Thymus (tissue), 11 donors: ENCODE measurements around the gene C11orf65. TPM values are rescaled to one million over a fixed set of nuclear protein-coding genes. Genes with fewer than 3 reads are reported as not detected.

Experiments used
- DNase-seq, 9 donors: peaks; one replicate each; pipeline ENCODE4 v3.0.0-alpha.2; 2013; ENCODE audit warnings: low spot score in 9 of 9, low read depth in 6 of 9, missing footprints in 1 of 9
- H3K27ac ChIP-seq, 2 donors: one replicate each; pipeline ENCODE4 v1.5.1; 2013; ENCODE audit warnings: control low read depth in 1 of 2, low read depth in 1 of 2, low read length in 1 of 2, mild to moderate bottlenecking in 1 of 2, moderate library complexity in 1 of 2
- H3K27me3 ChIP-seq, 2 donors: one replicate each; pipeline ENCODE4 v1.5.1; 2013; ENCODE audit warnings: low read length in 1 of 2; ENCODE audit not compliant: control insufficient read depth in 2 of 2, insufficient read depth in 1 of 2
- H3K36me3 ChIP-seq, 2 donors: one replicate each; pipeline ENCODE4 v1.5.1; 2013; ENCODE audit warnings: low read length in 1 of 2, mild to moderate bottlenecking in 1 of 2, moderate library complexity in 1 of 2; ENCODE audit not compliant: control insufficient read depth in 2 of 2, insufficient read depth in 2 of 2
- H3K4me1 ChIP-seq, 2 donors: one replicate each; pipeline ENCODE4 v1.5.1; 2013; ENCODE audit warnings: low read length in 2 of 2; ENCODE audit not compliant: control insufficient read depth in 2 of 2, insufficient read depth in 2 of 2
- H3K4me3 ChIP-seq, 2 donors: one replicate each; pipeline ENCODE4 v1.5.1; 2013; ENCODE audit warnings: low read length in 2 of 2, control low read depth in 1 of 2, mild to moderate bottlenecking in 1 of 2
- H3K9me3 ChIP-seq, 2 donors: one replicate each; pipeline ENCODE4 v1.5.1; 2013; ENCODE audit warnings: low read length in 1 of 2, mild to moderate bottlenecking in 1 of 2; ENCODE audit not compliant: control insufficient read depth in 2 of 2, insufficient read depth in 1 of 2
- whole genome bisulfite sequencing: extraction: QIAGEN DNeasy Blood & Tissue Kit; methylation state at CpG from one replicate; pipeline ENCODE4 v1.1.7; 2013; 5-methylcytosine and 5-hydroxymethylcytosine counted together
- polyA plus RNA-seq: library from polyadenylated mRNA; stranded (reverse); fragments of 200-250 nt; gene quantifications from one replicate; pipeline ENCODE4 v1.2.3, GENCODE V29; 2013
- total RNA-seq: library from RNA; stranded (reverse); fragments of 120-200 nt; gene quantifications from one replicate; pipeline ENCODE4 v1.2.4, GENCODE V29; 2013
- donor health status: healthy.

The C11orf65 gene
- total and polyA plus RNA-seq, 2 donors, result 1.4 to 1.8 TPM

- peaks cover 7 to 12% of the 10 kb centered on the region in 2 donors for H3K36me3 ChIP-seq
- H3K4me3 ChIP-seq, result no peak overlapping the region
- DNase-seq, result no peak
- H3K27ac ChIP-seq, result no peak overlapping the region
- H3K9me3 ChIP-seq, result no peaks in the 10 kb centered on the region
- H3K27me3 ChIP-seq, result no peaks in the 10 kb centered on the region
- WGBS, result 97% methylated on average over 2 of the region's 2 CpGs
- H3K4me1 ChIP-seq, result no peaks in the 10 kb centered on the region
Observed at GRCh38 chr11:108364159-108364558, 103.2 kb downstream of the C11orf65 start.

DNA sequence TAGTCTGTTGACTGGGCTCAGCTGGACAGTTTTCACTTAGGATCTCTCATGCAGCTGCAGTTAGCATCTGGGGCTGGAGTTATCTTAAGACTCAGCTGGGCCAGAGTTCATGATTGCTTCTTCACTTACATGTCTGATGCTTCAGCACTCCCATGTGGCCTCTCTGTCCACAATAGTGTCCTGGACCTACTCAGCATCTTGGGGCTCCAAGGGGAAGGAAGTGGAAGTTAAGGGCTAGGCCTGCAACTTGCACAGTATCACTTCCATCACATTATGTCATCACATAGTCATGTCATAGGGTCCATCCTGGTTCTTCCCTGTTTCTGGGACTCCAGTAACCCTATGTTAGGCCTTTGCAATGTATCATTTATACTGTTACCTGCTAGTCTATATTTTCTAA lies 115.9 kb downstream of the C11orf65 start:
- DNase-seq, result no peak
- no peak overlapping the region for H3K27ac ChIP-seq
- no peaks in the 10 kb centered on the region for H3K4me1 ChIP-seq
- peaks cover 18 to 49% of the 10 kb centered on the region in 2 donors for H3K36me3 ChIP-seq
- H3K4me3 ChIP-seq, result no peak overlapping the region
- H3K9me3 ChIP-seq, result no peaks in the 10 kb centered on the region
- H3K27me3 ChIP-seq, result no peaks in the 10 kb centered on the region

DNA sequence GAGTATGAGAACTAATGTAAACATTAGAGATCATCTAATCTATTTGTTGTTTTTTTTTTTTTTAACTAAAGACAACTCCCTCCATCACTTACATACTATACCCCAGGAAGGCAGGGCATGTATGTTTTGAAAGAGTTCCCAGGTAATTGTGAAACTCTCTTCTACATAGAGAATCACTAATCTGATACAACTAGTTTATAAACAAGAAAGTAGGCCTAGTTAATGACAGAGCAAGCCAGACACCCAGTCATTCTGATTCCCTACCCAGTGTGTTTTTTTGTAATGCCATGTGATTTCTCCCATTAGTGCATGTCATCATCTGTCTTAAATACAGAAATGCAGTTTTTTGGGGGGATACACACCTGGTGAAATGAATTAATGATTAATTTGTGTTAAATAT lies 120.9 kb downstream of the C11orf65 start:
- Histone ChIP-seq H3K9me3 (no peaks in the 10 kb centered on the region), H3K27ac (no peak overlapping the region), H3K36me3 (peaks cover 10 to 24% of the 10 kb centered on the region in 2 donors), H3K4me1 (no peaks in the 10 kb centered on the region), H3K4me3 (no peak overlapping the region), H3K27me3 (no peaks in the 10 kb centered on the region)
- DNase-seq, result no peak

- H3K36me3 ChIP-seq, result peaks cover 8 to 20% of the 10 kb centered on the region in 2 donors
- H3K9me3 ChIP-seq, result no peaks in the 10 kb centered on the region
- no peak for DNase-seq
- H3K4me1 ChIP-seq, result no peaks in the 10 kb centered on the region
- H3K4me3 ChIP-seq, result no peak overlapping the region
- no peak overlapping the region for H3K27ac ChIP-seq
- H3K27me3 ChIP-seq, result no peaks in the 10 kb centered on the region
- 98% methylated on average over 4 of the region's 4 CpGs for WGBS
Observed at GRCh38 chr11:108345767-108346166, 121.6 kb downstream of the C11orf65 start.

GRCh38 chr11:108343714-108344113 lies 123.6 kb downstream of the C11orf65 start:
- Histone ChIP-seq H3K27me3 (no peaks in the 10 kb centered on the region), H3K36me3 (peaks cover 0 to 12% of the 10 kb centered on the region in 2 donors), H3K4me3 (no peak overlapping the region), H3K9me3 (no peaks in the 10 kb centered on the region), H3K4me1 (no peaks in the 10 kb centered on the region), H3K27ac (no peak overlapping the region)
- WGBS, result 99% methylated on average over 2 of the region's 2 CpGs
- DNase-seq, result no peak

DNA sequence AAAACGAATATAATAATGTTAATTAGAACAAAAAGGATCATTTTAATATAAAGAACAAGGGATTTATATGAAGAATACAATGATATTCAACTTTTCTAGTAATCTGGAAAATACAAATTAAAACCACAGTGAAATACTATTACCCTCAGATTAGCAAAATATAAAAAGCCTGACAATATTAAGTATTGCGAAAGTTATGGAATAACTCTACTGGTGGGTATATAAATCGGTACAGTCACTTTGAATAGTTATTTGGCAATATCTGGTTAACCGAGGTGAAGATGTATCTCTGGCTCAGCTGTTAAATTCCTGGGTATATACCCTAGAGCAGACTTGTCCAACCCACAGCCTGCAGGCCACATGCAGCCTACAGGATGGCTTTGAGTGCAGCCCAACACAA lies 125.7 kb downstream of the C11orf65 start:
- Histone ChIP-seq H3K4me3 (no peak overlapping the region), H3K4me1 (no peaks in the 10 kb centered on the region), H3K27ac (no peak overlapping the region), H3K36me3 (peaks cover 0 to 13% of the 10 kb centered on the region in 2 donors), H3K9me3 (no peaks in the 10 kb centered on the region), H3K27me3 (no peaks in the 10 kb centered on the region)
- WGBS, result 97% methylated on average over 4 of the region's 4 CpGs
- no peak for DNase-seq

GRCh38 chr11:108340973-108341372 lies 126.4 kb downstream of the C11orf65 start:
- Histone ChIP-seq H3K9me3 (no peaks in the 10 kb centered on the region), H3K4me1 (no peaks in the 10 kb centered on the region), H3K27me3 (no peaks in the 10 kb centered on the region), H3K4me3 (no peak overlapping the region), H3K36me3 (peaks cover 2 to 11% of the 10 kb centered on the region in 2 donors), H3K27ac (no peak overlapping the region)
- WGBS, result 97% methylated on average over 1 of the region's 1 CpG
- no peak for DNase-seq

DNA sequence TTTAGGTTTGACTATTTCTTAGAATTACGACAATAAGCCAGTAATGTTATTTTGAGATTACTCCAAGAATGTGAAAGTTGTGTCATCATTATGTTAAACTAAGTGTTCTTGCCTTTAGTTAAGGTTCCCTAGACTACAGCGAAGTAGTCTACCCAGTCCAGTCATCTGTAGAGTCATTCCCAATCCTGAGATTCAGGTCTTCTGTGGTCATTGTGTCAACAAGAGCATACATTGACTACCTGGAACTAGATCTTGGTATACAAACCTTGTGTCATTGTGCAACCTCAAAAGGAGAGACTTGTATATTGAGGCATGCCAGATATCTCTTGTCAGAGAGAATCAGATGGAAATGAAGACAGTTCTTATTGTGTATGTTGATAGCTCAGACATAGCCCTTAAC lies 128.6 kb downstream of the C11orf65 start:
- Histone ChIP-seq H3K9me3 (no peaks in the 10 kb centered on the region), H3K36me3 (peaks cover 9 to 22% of the 10 kb centered on the region in 2 donors)
- WGBS, result 97% methylated on average over 2 of the region's 2 CpGs

DNA sequence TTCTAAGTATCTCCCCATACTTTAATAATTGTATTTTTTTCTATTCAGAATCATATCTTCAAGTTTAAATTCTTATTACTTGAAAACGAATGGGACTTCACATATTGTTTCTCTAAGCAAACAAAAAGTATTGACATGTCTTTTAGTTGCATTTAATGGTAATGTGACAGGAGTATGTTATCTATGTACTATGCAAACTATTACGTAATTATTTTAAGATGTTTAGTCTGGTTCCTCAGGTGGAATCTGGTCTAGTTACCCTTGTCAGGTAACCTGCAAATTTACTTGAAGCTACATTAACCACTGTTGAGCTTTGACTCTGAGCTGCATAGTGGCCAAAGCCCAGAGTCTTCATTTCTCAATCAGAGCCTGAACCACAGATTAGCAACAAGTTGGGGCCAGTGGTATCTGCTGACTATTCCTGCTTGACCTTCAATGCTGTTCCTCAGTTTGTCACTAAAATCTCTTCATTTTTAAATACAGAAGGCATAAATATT lies 133.9 kb downstream of the C11orf65 start:
- Histone ChIP-seq H3K36me3 (peaks cover 16 to 43% of the 10 kb centered on the region in 2 donors), H3K4me1 (no peaks in the 10 kb centered on the region), H3K9me3 (no peaks in the 10 kb centered on the region), H3K27me3 (no peaks in the 10 kb centered on the region), H3K27ac (no peak overlapping the region), H3K4me3 (no peak overlapping the region)
- WGBS, result 97% methylated on average over 2 of the region's 2 CpGs
- no peak for DNase-seq

More for the DNA sequence above, 128.6 kb downstream of the C11orf65 start:
- no peak for DNase-seq
- Histone ChIP-seq H3K27me3 (no peaks in the 10 kb centered on the region), H3K27ac (no peak overlapping the region), H3K4me1 (no peaks in the 10 kb centered on the region), H3K4me3 (no peak overlapping the region)
